Neural cell (in vitro differentiated cells): ENCODE results near the gene C2orf49. TPM values are rescaled to one million over a fixed set of nuclear protein-coding genes. Genes with fewer than 3 reads are reported as not detected.

Experiments
- H2AFZ ChIP-seq: fragments of 200-600, 300-800 bp; sonication (generic), shearing (Covaris generic); 2 replicates; pipeline ENCODE4 v1.6.0; 2014; ENCODE audit warnings: low read depth, mild to moderate bottlenecking, antibody characterized with exemption, low read length, moderate library complexity
- H3F3A ChIP-seq: fragments of 200-600 bp; shearing (Covaris generic); 2 replicates; pipeline ENCODE4 v1.6.1; 2016; ENCODE audit warnings: mild to moderate bottlenecking, moderate library complexity, mixed read lengths, antibody characterized with exemption, low read length; ENCODE audit not compliant: insufficient read depth, poor library complexity, severe bottlenecking
- H3K27ac ChIP-seq: fragments of 200-600, 300-800 bp; sonication (generic), shearing (Covaris generic); 2 replicates; pipeline ENCODE4 v1.5.1; 2014; ENCODE audit warnings: mild to moderate bottlenecking, low read length, moderate library complexity
- H3K27me3 ChIP-seq: fragments of 300-800, 200-600 bp; sonication (generic), shearing (Covaris generic); 2 replicates; pipeline ENCODE4 v1.6.0; 2014; ENCODE audit warnings: mild to moderate bottlenecking, low read depth, low read length, moderate library complexity; ENCODE audit not compliant: insufficient read depth
- H3K36me3 ChIP-seq: fragments of 300-800, 200-600 bp; sonication (generic), shearing (Covaris generic); 2 replicates; pipeline ENCODE4 v1.5.1; 2014; ENCODE audit warnings: mild to moderate bottlenecking, antibody characterized with exemption, low read length, moderate library complexity; ENCODE audit not compliant: insufficient read depth
- H3K4me2 ChIP-seq: fragments of 300-800, 200-600 bp; sonication (generic), shearing (Covaris generic); 2 replicates; pipeline ENCODE4 v1.6.0; 2014; ENCODE audit warnings: mild to moderate bottlenecking, low read length
- H3K4me3 ChIP-seq: fragments of 300-800, 200-600 bp; sonication (generic), shearing (Covaris generic); 2 replicates; pipeline ENCODE4 v1.5.1; 2014; ENCODE audit warnings: mild to moderate bottlenecking, low read length, moderate library complexity
- H3K79me2 ChIP-seq: fragments of 200-600 bp; shearing (Covaris generic); replicated peaks from 2 replicates; pipeline ENCODE4 v1.6.0; 2014; ENCODE audit warnings: mild to moderate bottlenecking, low read length, moderate library complexity; ENCODE audit not compliant: insufficient read depth
- H3K9ac ChIP-seq: fragments of 300-800, 200-600 bp; sonication (generic), shearing (Covaris generic); 2 replicates; pipeline ENCODE4 v1.6.1; 2016; ENCODE audit warnings: mild to moderate bottlenecking, low read length, mixed read lengths
- H3K9me2 ChIP-seq: fragments of 200-600 bp; shearing (Covaris generic); 2 replicates; pipeline ENCODE4 v1.6.1; 2016; ENCODE audit warnings: mild to moderate bottlenecking, low read length, mixed read lengths; ENCODE audit not compliant: insufficient read depth
- H3K9me3 ChIP-seq: fragments of 200-600, 300-800 bp; sonication (generic), shearing (Covaris generic); 2 replicates; pipeline ENCODE4 v1.6.1; 2016; ENCODE audit warnings: mild to moderate bottlenecking, mixed run types, low read length, moderate library complexity, mixed read lengths
- H4K20me1 ChIP-seq: fragments of 200-600 bp; shearing (Covaris generic); 2 replicates; pipeline ENCODE4 v1.6.1; 2016; ENCODE audit warnings: mild to moderate bottlenecking, mixed run types; ENCODE audit not compliant: insufficient read depth
- EP300 ChIP-seq: fragments of 450-650 bp; conservative IDR thresholded peaks from 2 replicates; pipeline ENCODE4 v1.6.1; 2014; ENCODE audit warnings: antibody characterized with exemption, mild to moderate bottlenecking, moderate library complexity; ENCODE audit not compliant: poor library complexity, severe bottlenecking
- EZH2 ChIP-seq: fragments of 200-600, 300-800 bp; shearing (Covaris generic), sonication (generic); IDR thresholded peaks from 2 replicates; pipeline ENCODE4 v1.6.1; 2014; ENCODE audit warnings: antibody characterized with exemption, low read length, borderline replicate concordance, mild to moderate bottlenecking; ENCODE audit not compliant: insufficient read depth, poor library complexity, severe bottlenecking
- MXI1 ChIP-seq: fragments of 450-650 bp; conservative IDR thresholded peaks from 2 replicates; pipeline ENCODE4 v1.6.1; 2014; ENCODE audit warnings: antibody characterized with exemption, mild to moderate bottlenecking; ENCODE audit not compliant: poor library complexity, severe bottlenecking
- POLR2AphosphoS5 ChIP-seq: IDR thresholded peaks from 2 replicates; pipeline ENCODE4 v1.6.1; 2012
- RAD21 ChIP-seq: fragments of 450-650 bp; conservative IDR thresholded peaks from 2 replicates; pipeline ENCODE4 v1.6.1; 2014; ENCODE audit warnings: antibody characterized with exemption, mild to moderate bottlenecking, moderate library complexity
- SMC3 ChIP-seq: fragments of 450-650 bp; conservative IDR thresholded peaks from 2 replicates; pipeline ENCODE4 v1.6.1; 2014; ENCODE audit warnings: antibody characterized with exemption, mild to moderate bottlenecking, moderate library complexity; ENCODE audit not compliant: poor library complexity
- TAF1 ChIP-seq: IDR thresholded peaks from 2 replicates; pipeline ENCODE4 v1.6.1; 2012; ENCODE audit warnings: low read depth
- polyA plus RNA-seq: library from polyadenylated mRNA; depleted of rRNA; stranded (reverse); fragments of >200 nt; gene quantifications from 2 replicates; pipeline ENCODE4 v1.2.3, GENCODE V29; 2014
- TF ChIP-seq, protein P1 (sequence below): fragments of 450-650 bp; IDR thresholded peaks from 2 replicates; pipeline ENCODE4 v1.5.1; 2014; ENCODE audit warnings: antibody characterized with exemption, mild to moderate bottlenecking, moderate library complexity; ENCODE audit not compliant: poor library complexity, severe bottlenecking
- TF ChIP-seq, protein P2 (sequence below): IDR thresholded peaks from 2 replicates; pipeline ENCODE4 v1.6.1; 2012; ENCODE audit warnings: borderline replicate concordance

C2orf49 gene
- polyA plus RNA-seq, 1 donor from 2014 or later, result 35.6 TPM

DNA sequence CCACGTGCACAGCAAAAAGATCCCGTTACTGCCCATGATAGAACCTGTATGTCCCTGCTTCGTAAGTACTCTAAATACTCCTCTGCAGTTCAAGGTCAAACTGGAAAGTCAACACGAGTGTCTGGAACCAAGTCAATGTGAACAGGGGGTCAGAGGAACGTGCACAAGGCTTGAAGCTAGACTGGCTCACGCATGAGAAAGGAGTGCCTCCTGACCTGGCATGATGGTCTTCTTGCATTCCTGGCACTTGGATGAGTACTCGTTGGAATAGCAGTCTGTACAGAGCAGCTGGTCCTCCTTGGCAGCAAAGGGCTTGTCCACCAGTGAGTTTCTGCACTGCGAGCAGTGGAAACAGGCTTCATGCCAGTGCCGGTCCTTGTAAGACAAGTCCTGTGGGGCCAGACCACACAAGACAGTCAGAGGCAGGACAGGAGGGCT is 36.0 kb downstream of the C2orf49 start:
- no peaks in the 10 kb centered on the region for H3K79me2 ChIP-seq
- H3K36me3 ChIP-seq, result no peaks in the 10 kb centered on the region
- H4K20me1 ChIP-seq, result no peaks in the 10 kb centered on the region
- TF ChIP-seq, protein P1, sequence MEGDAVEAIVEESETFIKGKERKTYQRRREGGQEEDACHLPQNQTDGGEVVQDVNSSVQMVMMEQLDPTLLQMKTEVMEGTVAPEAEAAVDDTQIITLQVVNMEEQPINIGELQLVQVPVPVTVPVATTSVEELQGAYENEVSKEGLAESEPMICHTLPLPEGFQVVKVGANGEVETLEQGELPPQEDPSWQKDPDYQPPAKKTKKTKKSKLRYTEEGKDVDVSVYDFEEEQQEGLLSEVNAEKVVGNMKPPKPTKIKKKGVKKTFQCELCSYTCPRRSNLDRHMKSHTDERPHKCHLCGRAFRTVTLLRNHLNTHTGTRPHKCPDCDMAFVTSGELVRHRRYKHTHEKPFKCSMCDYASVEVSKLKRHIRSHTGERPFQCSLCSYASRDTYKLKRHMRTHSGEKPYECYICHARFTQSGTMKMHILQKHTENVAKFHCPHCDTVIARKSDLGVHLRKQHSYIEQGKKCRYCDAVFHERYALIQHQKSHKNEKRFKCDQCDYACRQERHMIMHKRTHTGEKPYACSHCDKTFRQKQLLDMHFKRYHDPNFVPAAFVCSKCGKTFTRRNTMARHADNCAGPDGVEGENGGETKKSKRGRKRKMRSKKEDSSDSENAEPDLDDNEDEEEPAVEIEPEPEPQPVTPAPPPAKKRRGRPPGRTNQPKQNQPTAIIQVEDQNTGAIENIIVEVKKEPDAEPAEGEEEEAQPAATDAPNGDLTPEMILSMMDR, result no peak
- TF ChIP-seq, protein P2, sequence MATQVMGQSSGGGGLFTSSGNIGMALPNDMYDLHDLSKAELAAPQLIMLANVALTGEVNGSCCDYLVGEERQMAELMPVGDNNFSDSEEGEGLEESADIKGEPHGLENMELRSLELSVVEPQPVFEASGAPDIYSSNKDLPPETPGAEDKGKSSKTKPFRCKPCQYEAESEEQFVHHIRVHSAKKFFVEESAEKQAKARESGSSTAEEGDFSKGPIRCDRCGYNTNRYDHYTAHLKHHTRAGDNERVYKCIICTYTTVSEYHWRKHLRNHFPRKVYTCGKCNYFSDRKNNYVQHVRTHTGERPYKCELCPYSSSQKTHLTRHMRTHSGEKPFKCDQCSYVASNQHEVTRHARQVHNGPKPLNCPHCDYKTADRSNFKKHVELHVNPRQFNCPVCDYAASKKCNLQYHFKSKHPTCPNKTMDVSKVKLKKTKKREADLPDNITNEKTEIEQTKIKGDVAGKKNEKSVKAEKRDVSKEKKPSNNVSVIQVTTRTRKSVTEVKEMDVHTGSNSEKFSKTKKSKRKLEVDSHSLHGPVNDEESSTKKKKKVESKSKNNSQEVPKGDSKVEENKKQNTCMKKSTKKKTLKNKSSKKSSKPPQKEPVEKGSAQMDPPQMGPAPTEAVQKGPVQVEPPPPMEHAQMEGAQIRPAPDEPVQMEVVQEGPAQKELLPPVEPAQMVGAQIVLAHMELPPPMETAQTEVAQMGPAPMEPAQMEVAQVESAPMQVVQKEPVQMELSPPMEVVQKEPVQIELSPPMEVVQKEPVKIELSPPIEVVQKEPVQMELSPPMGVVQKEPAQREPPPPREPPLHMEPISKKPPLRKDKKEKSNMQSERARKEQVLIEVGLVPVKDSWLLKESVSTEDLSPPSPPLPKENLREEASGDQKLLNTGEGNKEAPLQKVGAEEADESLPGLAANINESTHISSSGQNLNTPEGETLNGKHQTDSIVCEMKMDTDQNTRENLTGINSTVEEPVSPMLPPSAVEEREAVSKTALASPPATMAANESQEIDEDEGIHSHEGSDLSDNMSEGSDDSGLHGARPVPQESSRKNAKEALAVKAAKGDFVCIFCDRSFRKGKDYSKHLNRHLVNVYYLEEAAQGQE, result no peak
- TF ChIP-seq TAF1 (no peak), MXI1 (no peak), SMC3 (no peak), EP300 (no peak), POLR2AphosphoS5 (no peak), EZH2 (no peak), RAD21 (no peak)
- no peak overlapping the region for H3K4me3 ChIP-seq
- no peaks in the 10 kb centered on the region for H3K9me3 ChIP-seq
- H3K9ac ChIP-seq, result no peak overlapping the region
- H3K4me2 ChIP-seq, result no peak overlapping the region
- H3F3A ChIP-seq, result no peaks in the 10 kb centered on the region
- H3K9me2 ChIP-seq, result no peaks in the 10 kb centered on the region
- H2AFZ ChIP-seq, result no peak overlapping the region
- H3K27ac ChIP-seq, result no peak overlapping the region
- no peaks in the 10 kb centered on the region for H3K27me3 ChIP-seq

DNA sequence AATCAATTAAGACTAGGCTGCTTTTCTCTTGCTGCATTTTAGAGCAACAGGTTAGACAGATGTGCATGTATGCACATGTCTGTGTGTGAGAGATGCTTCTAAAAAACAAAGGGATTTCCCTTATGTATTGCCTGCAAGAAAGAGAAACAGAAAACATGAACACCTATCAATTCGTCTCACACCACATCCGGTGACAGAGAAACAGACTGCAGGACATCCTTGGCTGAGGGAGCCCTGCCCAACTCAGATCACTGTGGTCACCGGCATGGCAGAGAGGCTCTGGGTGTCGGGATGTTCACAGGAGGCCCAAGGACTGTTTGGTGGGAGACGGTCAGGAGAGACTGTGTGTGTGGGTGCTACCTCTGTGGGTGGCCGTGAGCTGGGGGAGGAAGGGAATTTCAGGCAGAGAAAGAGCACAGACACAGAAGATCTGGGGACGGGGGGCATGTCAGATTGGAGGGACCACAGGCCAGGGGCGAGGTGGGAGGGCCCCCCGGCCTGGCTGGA is 36.6 kb downstream of the C2orf49 start:
- Histone ChIP-seq H4K20me1 (no peaks in the 10 kb centered on the region), H3K27me3 (no peaks in the 10 kb centered on the region), H3K9me3 (no peaks in the 10 kb centered on the region), H3K27ac (no peak overlapping the region), H3K4me2 (no peak overlapping the region), H3F3A (no peaks in the 10 kb centered on the region), H3K79me2 (no peaks in the 10 kb centered on the region), H3K4me3 (no peak overlapping the region), H3K9me2 (no peaks in the 10 kb centered on the region), H2AFZ (no peak overlapping the region), H3K9ac (no peak overlapping the region), H3K36me3 (no peaks in the 10 kb centered on the region)
- TF ChIP-seq SMC3 (no peak), RAD21 (no peak), EZH2 (no peak), EP300 (no peak)
- TF ChIP-seq, protein P1, result no peak
